ENCODE data around the gene NADK2. TPM values are rescaled to one million over a fixed set of nuclear protein-coding genes. Genes with fewer than 3 reads are reported as not detected.

NADK2 gene
- total and polyA plus RNA-seq, 2 donors (not counting 3 experiments of a cell fraction or from before 2014, with no cell fraction given): 4.0 to 20.3 TPM

DNA sequence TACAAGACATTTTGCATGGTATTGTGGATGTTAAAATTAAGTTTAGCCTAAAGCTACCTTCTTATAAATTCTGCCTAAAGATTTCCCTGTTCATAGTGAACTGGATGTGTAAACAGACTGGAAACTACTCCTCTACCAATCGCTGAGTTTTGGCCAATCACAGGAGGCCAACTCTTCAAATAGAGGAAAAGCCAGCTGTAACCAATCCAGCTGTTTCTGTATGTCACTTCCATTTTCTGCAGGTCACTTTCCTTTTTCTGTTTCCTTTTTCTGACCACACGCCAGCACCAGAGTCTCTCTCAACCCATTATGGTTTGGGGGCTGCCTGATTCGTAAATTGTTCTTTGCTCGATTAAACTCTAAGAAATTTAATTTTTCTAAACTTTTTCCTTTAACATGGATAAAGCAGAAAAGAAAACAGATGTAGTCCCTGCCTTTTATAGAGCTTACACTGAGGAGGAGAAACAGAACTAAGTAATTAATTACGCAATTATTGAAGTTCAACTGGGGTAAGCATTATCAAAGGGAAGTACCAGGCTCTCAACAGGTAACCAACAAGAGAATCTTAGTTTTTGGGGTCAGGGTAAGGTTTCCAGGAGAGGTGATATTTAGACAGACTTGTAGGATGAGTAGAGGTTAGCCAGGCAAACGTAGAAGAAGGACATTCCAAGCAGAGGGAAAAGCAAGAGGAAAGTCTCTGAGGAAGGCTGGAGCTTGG is 32.2 kb upstream of the NADK2 start:
- intact Hi-C loops (cut with micrococcal nuclease): no loop called here
- no peaks in the 10 kb centered on the region for H3K36me3 ChIP-seq (ENCODE audit: control insufficient read depth in 2 of 2, extremely low read depth in 1 of 2, insufficient read depth in 2 of 2, low read length in 2 of 2)
- DNase-seq (ENCODE audit: low read depth, low spot score) (no peak), FAIRE-seq (no peak)
- no peaks in the 10 kb centered on the region for H3K9me1 ChIP-seq (replicated peaks; ENCODE audit: control insufficient read depth, extremely low read depth, insufficient read depth, low read length)
- H3K27me3 ChIP-seq (ENCODE audit: control insufficient read depth in 2 of 2, insufficient read depth in 2 of 2, low read length in 2 of 2): peaks cover 5 to 17% of the 10 kb centered on the region in 2 experiments
- no peak overlapping the region for H2AFZ ChIP-seq (ENCODE audit: low read depth, low read length)
- H3K4me3 ChIP-seq (replicated peaks in 1 of 3; ENCODE audit: insufficient read depth in 1 of 3, low read depth in 1 of 3, low read length in 3 of 3): no peak overlapping the region
- TF ChIP-seq EZH2 (IDR thresholded peaks at IDR 0.05; ENCODE audit: borderline replicate concordance, low read depth, low read length, severe bottlenecking): no peak
- no peak for TF ChIP-seq MYC (IDR thresholded peaks at IDR 0.05; ENCODE audit: low read depth, low read length)
- TF ChIP-seq JUN (IDR thresholded peaks at IDR 0.05; ENCODE audit: borderline replicate concordance, insufficient read depth, insufficient read length, low read depth): no peak
- no peak for TF ChIP-seq FOS (IDR thresholded peaks at IDR 0.05; ENCODE audit: borderline replicate concordance, insufficient read depth, low read length)
- TF ChIP-seq, protein P1, sequence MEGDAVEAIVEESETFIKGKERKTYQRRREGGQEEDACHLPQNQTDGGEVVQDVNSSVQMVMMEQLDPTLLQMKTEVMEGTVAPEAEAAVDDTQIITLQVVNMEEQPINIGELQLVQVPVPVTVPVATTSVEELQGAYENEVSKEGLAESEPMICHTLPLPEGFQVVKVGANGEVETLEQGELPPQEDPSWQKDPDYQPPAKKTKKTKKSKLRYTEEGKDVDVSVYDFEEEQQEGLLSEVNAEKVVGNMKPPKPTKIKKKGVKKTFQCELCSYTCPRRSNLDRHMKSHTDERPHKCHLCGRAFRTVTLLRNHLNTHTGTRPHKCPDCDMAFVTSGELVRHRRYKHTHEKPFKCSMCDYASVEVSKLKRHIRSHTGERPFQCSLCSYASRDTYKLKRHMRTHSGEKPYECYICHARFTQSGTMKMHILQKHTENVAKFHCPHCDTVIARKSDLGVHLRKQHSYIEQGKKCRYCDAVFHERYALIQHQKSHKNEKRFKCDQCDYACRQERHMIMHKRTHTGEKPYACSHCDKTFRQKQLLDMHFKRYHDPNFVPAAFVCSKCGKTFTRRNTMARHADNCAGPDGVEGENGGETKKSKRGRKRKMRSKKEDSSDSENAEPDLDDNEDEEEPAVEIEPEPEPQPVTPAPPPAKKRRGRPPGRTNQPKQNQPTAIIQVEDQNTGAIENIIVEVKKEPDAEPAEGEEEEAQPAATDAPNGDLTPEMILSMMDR (IDR thresholded peaks at IDR 0.05; ENCODE audit: extremely low read depth in 1 of 2, insufficient read depth in 1 of 2, low read depth in 1 of 2, low read length in 2 of 2): no peak
- TF ChIP-seq POLR2AphosphoS5 (IDR thresholded peaks at IDR 0.05; ENCODE audit: insufficient read depth, low read depth, low read length): no peak
- TF ChIP-seq POLR2A (IDR thresholded peaks at IDR 0.05; ENCODE audit: low read depth, low read length): no peak
- no peak for TF ChIP-seq GATA2 (IDR thresholded peaks at IDR 0.05; ENCODE audit: insufficient read depth, insufficient read length, low read depth, low read length)
- TF ChIP-seq, protein P2, sequence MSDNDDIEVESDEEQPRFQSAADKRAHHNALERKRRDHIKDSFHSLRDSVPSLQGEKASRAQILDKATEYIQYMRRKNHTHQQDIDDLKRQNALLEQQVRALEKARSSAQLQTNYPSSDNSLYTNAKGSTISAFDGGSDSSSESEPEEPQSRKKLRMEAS (IDR thresholded peaks at IDR 0.05; ENCODE audit: insufficient read depth, insufficient read length): no peak
- no peaks in the 10 kb centered on the region for H3K4me1 ChIP-seq (ENCODE audit: control insufficient read depth, extremely low read depth, insufficient read depth, low read length)
- ChIA-PET CTCF (interaction anchor here (1.1 kb wide), 1 partner anchor 9 kb away, joined by 5 read pairs; no protein-coding TSS in a partner anchor), POLR2A (interaction anchor here (0.6 kb wide), 1 partner anchor 80 kb away, joined by 6 read pairs; no protein-coding TSS in a partner anchor)
- H3K4me2 ChIP-seq (ENCODE audit: insufficient read depth, low read length): no peak overlapping the region
- dilution Hi-C loops (cut with MboI; ENCODE audit: extremely low pct_ligation_motif_present, low sequenced_read_pairs): no loop called here
- no peaks in the 10 kb centered on the region for H3K9me3 ChIP-seq (replicated peaks; ENCODE audit: control insufficient read depth, insufficient read depth, low read length)
- no peaks in the 10 kb centered on the region for H4K20me1 ChIP-seq (replicated peaks; ENCODE audit: control insufficient read depth, extremely low read depth, insufficient read depth, low read length)
- H3K9ac ChIP-seq (replicated peaks; ENCODE audit: extremely low read depth, insufficient read depth, low read length): no peak overlapping the region
- H3K27ac ChIP-seq (ENCODE audit: insufficient read depth, low read depth, low read length): no peak overlapping the region
- BruUV-seq (replicated peaks): no TSS peak
- no peaks in the 10 kb centered on the region for H3K79me2 ChIP-seq (ENCODE audit: control insufficient read depth, insufficient read depth, low read length)

All from endothelial cell of umbilical vein (primary cell).